ENCODE measurements around the gene PHRF1. TPM values are rescaled to one million over a fixed set of nuclear protein-coding genes. Genes with fewer than 3 reads are reported as not detected.
A peak's percentile ranks its signal among the peaks of the same experiment; 100 is the strongest.

The PHRF1 gene
- total and polyA plus RNA-seq, 9 of the 15 experiments (the other 6 are each of a cell fraction or from before 2014, with no cell fraction given): 0.07 to 37.2 (median 7.7) TPM

GRCh38 chr11:557328-558132 is 18.7 kb upstream of the PHRF1 start:
- intact Hi-C loops (cut with micrococcal nuclease): loop anchor here (10.0 kb wide), 2 partner anchors 57 to 137 kb away; partner anchors contain the start of genes DEAF1, IRF7 and TMEM80
- Histone ChIP-seq H3K9ac (ENCODE audit: insufficient read depth in 1 of 2, low read depth in 2 of 2, low read length in 2 of 2) (peak overlapping the region in 1 of 2 experiments; percentile 61; a peak in 2 of 4 replicates), H3K4me3 (no peak overlapping the region), H3K79me2 (ENCODE audit: control insufficient read depth, insufficient read depth, low read length) (peaks cover 24% of the 10 kb centered on the region), H3K9me1 (ENCODE audit: control insufficient read depth, insufficient read depth, low read length) (peaks cover 2% of the 10 kb centered on the region), H2AFZ (ENCODE audit: low read depth, low read length) (peak overlapping the region; percentile 44; the same call in 1 of the 2 replicates), H3K27ac (ENCODE audit: extremely low read depth, low read depth, low read length) (no peak overlapping the region), H4K20me1 (replicated peaks; ENCODE audit: control insufficient read depth, insufficient read depth, low read length) (0 out of 2 replicates have a peak, but pooled peaks cover 5% of the 10 kb centered on the region), H3K4me1 (replicated peaks in 1 of 2; ENCODE audit: control insufficient read depth in 2 of 2, insufficient read depth in 2 of 2, low read length in 2 of 2) (peaks cover 23 to 97% of the 10 kb centered on the region in 2 experiments), H3K27me3 (ENCODE audit: control insufficient read depth in 2 of 2, insufficient read depth in 2 of 2, low read length in 2 of 2) (no peaks in the 10 kb centered on the region), H3K4me2 (ENCODE audit: insufficient read depth, low read length) (no peak overlapping the region), H3K9me3 (replicated peaks; ENCODE audit: control insufficient read depth, insufficient read depth, low read depth, low read length) (no peaks in the 10 kb centered on the region), H3K36me3 (ENCODE audit: control insufficient read depth, insufficient read depth, low read length) (peaks cover 6% of the 10 kb centered on the region; the same call in 1 of the 3 replicates)
- WGBS (ENCODE audit: insufficient coverage, low coverage, missing lambda C conversion rate): 58% methylated on average over 22 of the region's 24 CpGs
- no peak for ATAC-seq
- no peak for DNase-seq (ENCODE audit: extremely low read depth in 1 of 4, low spot score in 3 of 4)
- no peak for FAIRE-seq
- in situ Hi-C loops (cut with MboI): no loop called here
- POLR2A ChIA-PET: interaction anchor here (0.6 to 0.8 kb wide), 2 partner anchors 23 to 239 kb away, joined by 3 to 4 read pairs; no protein-coding TSS in a partner anchor
- CTCF ChIA-PET (ENCODE audit: low intra/inter-chr PET ratio): no interaction called here
- peak; percentile 13; the same call in 1 of the 2 replicates for TF ChIP-seq POLR2G (IDR thresholded peaks at IDR 0.05; ENCODE audit: low read depth, low read length)
- TF ChIP-seq AFF1 (IDR thresholded peaks at IDR 0.05; ENCODE audit: low read depth in 1 of 2, partially characterized antibody in 2 of 2): no peak
- TF ChIP-seq E2F6 (IDR thresholded peaks at IDR 0.05; ENCODE audit: borderline replicate concordance in 1 of 2, extremely low read depth in 1 of 2, insufficient read depth in 1 of 2, insufficient read length in 1 of 2, low read depth in 1 of 2, low read length in 1 of 2, poor library complexity in 1 of 2, severe bottlenecking in 1 of 2): peak in 1 of 2 experiments; percentile 41
- BruUV-seq (replicated peaks): no TSS peak

Measured in K562 (cell line).